Measurements from ENCODE around the gene PIK3R2.

DNA sequence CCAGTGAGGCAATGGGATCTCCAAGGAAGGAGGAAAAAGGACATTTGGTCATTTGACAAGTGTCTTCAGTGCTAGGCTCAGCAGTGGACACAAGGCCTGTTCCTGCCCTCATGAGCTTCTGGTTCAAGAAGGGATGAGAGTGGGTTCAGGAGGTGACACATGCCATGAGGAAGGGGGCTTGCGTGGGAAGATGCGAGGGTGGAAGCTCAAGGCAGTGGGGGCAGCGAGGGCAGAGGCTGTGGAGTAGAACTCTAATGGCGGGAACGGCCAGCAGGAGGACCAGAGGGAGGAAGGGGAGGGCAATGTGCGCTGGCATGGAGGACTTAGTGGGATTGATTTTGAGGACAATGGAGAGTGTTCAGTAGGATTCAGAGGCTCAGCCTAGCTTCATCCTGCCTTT lies 3.3 kb downstream of the PIK3R2 start:
- TF ChIP-seq, protein P1, sequence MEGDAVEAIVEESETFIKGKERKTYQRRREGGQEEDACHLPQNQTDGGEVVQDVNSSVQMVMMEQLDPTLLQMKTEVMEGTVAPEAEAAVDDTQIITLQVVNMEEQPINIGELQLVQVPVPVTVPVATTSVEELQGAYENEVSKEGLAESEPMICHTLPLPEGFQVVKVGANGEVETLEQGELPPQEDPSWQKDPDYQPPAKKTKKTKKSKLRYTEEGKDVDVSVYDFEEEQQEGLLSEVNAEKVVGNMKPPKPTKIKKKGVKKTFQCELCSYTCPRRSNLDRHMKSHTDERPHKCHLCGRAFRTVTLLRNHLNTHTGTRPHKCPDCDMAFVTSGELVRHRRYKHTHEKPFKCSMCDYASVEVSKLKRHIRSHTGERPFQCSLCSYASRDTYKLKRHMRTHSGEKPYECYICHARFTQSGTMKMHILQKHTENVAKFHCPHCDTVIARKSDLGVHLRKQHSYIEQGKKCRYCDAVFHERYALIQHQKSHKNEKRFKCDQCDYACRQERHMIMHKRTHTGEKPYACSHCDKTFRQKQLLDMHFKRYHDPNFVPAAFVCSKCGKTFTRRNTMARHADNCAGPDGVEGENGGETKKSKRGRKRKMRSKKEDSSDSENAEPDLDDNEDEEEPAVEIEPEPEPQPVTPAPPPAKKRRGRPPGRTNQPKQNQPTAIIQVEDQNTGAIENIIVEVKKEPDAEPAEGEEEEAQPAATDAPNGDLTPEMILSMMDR (conservative IDR thresholded peaks at IDR 0.05; ENCODE audit: low read depth in 2 of 2) = no peak
- TF ChIP-seq POLR2AphosphoS5 (IDR thresholded peaks at IDR 0.05; ENCODE audit: low read depth) (no peak), EZH2phosphoT487 (IDR thresholded peaks at IDR 0.05; ENCODE audit: unreplicated experiment) (no peak), EZH2 (IDR thresholded peaks at IDR 0.05; ENCODE audit: low read depth, unreplicated experiment) (no peak), JUNB (IDR thresholded peaks at IDR 0.05; ENCODE audit: unreplicated experiment) (no peak), ZNF114 (CRISPR knock-in tag; IDR thresholded peaks at IDR 0.05) (no peak), CREB1 (CRISPR knock-in tag; IDR thresholded peaks at IDR 0.05; ENCODE audit: low read depth) (no peak), NANOG (IDR thresholded peaks at IDR 0.05; ENCODE audit: borderline replicate concordance) (no peak)
- TF ChIP-seq, protein P2, sequence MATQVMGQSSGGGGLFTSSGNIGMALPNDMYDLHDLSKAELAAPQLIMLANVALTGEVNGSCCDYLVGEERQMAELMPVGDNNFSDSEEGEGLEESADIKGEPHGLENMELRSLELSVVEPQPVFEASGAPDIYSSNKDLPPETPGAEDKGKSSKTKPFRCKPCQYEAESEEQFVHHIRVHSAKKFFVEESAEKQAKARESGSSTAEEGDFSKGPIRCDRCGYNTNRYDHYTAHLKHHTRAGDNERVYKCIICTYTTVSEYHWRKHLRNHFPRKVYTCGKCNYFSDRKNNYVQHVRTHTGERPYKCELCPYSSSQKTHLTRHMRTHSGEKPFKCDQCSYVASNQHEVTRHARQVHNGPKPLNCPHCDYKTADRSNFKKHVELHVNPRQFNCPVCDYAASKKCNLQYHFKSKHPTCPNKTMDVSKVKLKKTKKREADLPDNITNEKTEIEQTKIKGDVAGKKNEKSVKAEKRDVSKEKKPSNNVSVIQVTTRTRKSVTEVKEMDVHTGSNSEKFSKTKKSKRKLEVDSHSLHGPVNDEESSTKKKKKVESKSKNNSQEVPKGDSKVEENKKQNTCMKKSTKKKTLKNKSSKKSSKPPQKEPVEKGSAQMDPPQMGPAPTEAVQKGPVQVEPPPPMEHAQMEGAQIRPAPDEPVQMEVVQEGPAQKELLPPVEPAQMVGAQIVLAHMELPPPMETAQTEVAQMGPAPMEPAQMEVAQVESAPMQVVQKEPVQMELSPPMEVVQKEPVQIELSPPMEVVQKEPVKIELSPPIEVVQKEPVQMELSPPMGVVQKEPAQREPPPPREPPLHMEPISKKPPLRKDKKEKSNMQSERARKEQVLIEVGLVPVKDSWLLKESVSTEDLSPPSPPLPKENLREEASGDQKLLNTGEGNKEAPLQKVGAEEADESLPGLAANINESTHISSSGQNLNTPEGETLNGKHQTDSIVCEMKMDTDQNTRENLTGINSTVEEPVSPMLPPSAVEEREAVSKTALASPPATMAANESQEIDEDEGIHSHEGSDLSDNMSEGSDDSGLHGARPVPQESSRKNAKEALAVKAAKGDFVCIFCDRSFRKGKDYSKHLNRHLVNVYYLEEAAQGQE (IDR thresholded peaks at IDR 0.05; ENCODE audit: unreplicated experiment) = no peak
- TF ChIP-seq, protein P3, sequence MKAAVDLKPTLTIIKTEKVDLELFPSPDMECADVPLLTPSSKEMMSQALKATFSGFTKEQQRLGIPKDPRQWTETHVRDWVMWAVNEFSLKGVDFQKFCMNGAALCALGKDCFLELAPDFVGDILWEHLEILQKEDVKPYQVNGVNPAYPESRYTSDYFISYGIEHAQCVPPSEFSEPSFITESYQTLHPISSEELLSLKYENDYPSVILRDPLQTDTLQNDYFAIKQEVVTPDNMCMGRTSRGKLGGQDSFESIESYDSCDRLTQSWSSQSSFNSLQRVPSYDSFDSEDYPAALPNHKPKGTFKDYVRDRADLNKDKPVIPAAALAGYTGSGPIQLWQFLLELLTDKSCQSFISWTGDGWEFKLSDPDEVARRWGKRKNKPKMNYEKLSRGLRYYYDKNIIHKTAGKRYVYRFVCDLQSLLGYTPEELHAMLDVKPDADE (IDR thresholded peaks at IDR 0.05) = no peak

Data from GM23338 (cell line).